ENCODE measurements around the gene POU2AF3. TPM values are rescaled to one million over a fixed set of nuclear protein-coding genes. Genes with fewer than 3 reads are reported as not detected.

Gene POU2AF3
- total and polyA plus RNA-seq, 10 of the 15 experiments (the other 5 are each of a cell fraction or from before 2014, with no cell fraction given): 0.17 TPM; not detected in 8

GRCh38 chr11:111303461-111303860 is 5.1 kb downstream of the POU2AF3 start:
- in situ Hi-C loops (cut with MboI) (no loop called here), intact Hi-C loops (cut with micrococcal nuclease; ENCODE audit: unreplicated experiment) (no loop called here)
- FAIRE-seq: no peak
- Histone ChIP-seq H2AFZ (ENCODE audit: control insufficient read depth, low read depth, low read length) (no peak overlapping the region), H3K27me3 (replicated peaks in 1 of 2; ENCODE audit: control insufficient read depth in 2 of 2, insufficient read depth in 2 of 2, low read length in 1 of 2) (peaks cover 0 to 7% of the 10 kb centered on the region in 2 experiments; a peak in 3 of 4 replicates), H3K4me2 (ENCODE audit: control insufficient read depth, insufficient read depth) (no peak overlapping the region), H3K9me3 (replicated peaks; ENCODE audit: control insufficient read depth, insufficient read depth, low read length) (no peaks in the 10 kb centered on the region), H3K4me1 (ENCODE audit: control insufficient read depth, insufficient read depth, low read length) (no peaks in the 10 kb centered on the region), H3K9ac (ENCODE audit: control insufficient read depth, insufficient read depth, low read length) (no peak overlapping the region), H3K36me3 (ENCODE audit: control insufficient read depth in 2 of 2, insufficient read depth in 2 of 2, low read length in 1 of 2) (no peaks in the 10 kb centered on the region), H3K4me3 (no peak overlapping the region), H3K27ac (ENCODE audit: control insufficient read depth, insufficient read depth) (no peak overlapping the region), H4K20me1 (ENCODE audit: control insufficient read depth, insufficient read depth) (no peaks in the 10 kb centered on the region), H3K79me2 (ENCODE audit: control insufficient read depth, insufficient read depth, low read length) (no peaks in the 10 kb centered on the region)
- WGBS (ENCODE audit: insufficient coverage, insufficient replicate concordance, low lambda C conversion rate, missing lambda C conversion rate): 38% methylated on average over 4 of the region's 4 CpGs
- TF ChIP-seq CHD2 (IDR thresholded peaks at IDR 0.05; ENCODE audit: borderline replicate concordance, low read depth, low read length): no peak
- no peak for TF ChIP-seq MYC (IDR thresholded peaks at IDR 0.05; ENCODE audit: insufficient read depth, insufficient read length, insufficient replicate concordance, low read length, severe bottlenecking)
- no peak for TF ChIP-seq SMAD5 (IDR thresholded peaks at IDR 0.05; ENCODE audit: low read depth)
- TF ChIP-seq ZNF217 (IDR thresholded peaks at IDR 0.05): no peak
- no peak for TF ChIP-seq YBX1 (IDR thresholded peaks at IDR 0.05)
- no peak for TF ChIP-seq DPF2 (IDR thresholded peaks at IDR 0.05)
- TF ChIP-seq, protein P1, sequence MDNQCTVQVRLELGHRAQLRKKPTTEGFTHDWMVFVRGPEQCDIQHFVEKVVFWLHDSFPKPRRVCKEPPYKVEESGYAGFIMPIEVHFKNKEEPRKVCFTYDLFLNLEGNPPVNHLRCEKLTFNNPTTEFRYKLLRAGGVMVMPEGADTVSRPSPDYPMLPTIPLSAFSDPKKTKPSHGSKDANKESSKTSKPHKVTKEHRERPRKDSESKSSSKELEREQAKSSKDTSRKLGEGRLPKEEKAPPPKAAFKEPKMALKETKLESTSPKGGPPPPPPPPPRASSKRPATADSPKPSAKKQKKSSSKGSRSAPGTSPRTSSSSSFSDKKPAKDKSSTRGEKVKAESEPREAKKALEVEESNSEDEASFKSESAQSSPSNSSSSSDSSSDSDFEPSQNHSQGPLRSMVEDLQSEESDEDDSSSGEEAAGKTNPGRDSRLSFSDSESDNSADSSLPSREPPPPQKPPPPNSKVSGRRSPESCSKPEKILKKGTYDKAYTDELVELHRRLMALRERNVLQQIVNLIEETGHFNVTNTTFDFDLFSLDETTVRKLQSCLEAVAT (IDR thresholded peaks at IDR 0.05): no peak
- no peak for TF ChIP-seq NBN (IDR thresholded peaks at IDR 0.05)
- no peak for TF ChIP-seq RFX5 (IDR thresholded peaks at IDR 0.05; ENCODE audit: low read depth, low read length)
- TF ChIP-seq, protein P2, sequence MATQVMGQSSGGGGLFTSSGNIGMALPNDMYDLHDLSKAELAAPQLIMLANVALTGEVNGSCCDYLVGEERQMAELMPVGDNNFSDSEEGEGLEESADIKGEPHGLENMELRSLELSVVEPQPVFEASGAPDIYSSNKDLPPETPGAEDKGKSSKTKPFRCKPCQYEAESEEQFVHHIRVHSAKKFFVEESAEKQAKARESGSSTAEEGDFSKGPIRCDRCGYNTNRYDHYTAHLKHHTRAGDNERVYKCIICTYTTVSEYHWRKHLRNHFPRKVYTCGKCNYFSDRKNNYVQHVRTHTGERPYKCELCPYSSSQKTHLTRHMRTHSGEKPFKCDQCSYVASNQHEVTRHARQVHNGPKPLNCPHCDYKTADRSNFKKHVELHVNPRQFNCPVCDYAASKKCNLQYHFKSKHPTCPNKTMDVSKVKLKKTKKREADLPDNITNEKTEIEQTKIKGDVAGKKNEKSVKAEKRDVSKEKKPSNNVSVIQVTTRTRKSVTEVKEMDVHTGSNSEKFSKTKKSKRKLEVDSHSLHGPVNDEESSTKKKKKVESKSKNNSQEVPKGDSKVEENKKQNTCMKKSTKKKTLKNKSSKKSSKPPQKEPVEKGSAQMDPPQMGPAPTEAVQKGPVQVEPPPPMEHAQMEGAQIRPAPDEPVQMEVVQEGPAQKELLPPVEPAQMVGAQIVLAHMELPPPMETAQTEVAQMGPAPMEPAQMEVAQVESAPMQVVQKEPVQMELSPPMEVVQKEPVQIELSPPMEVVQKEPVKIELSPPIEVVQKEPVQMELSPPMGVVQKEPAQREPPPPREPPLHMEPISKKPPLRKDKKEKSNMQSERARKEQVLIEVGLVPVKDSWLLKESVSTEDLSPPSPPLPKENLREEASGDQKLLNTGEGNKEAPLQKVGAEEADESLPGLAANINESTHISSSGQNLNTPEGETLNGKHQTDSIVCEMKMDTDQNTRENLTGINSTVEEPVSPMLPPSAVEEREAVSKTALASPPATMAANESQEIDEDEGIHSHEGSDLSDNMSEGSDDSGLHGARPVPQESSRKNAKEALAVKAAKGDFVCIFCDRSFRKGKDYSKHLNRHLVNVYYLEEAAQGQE (IDR thresholded peaks at IDR 0.05; ENCODE audit: low read depth, low read length): no peak
- TF ChIP-seq ZNF384 (IDR thresholded peaks at IDR 0.05; ENCODE audit: borderline replicate concordance, low read depth, low read length): no peak
- no peak for TF ChIP-seq CBFB (IDR thresholded peaks at IDR 0.05; ENCODE audit: low read depth)
- no peak for TF ChIP-seq BRCA1 (IDR thresholded peaks at IDR 0.05; ENCODE audit: low read depth, low read length)
- no peak for TF ChIP-seq IRF4 (IDR thresholded peaks at IDR 0.05; ENCODE audit: low read depth, low read length)
- no peak for TF ChIP-seq TBL1XR1 (IDR thresholded peaks at IDR 0.05; ENCODE audit: low read depth, low read length)
- TF ChIP-seq PML (IDR thresholded peaks at IDR 0.05; ENCODE audit: low read length): no peak
- TF ChIP-seq MTA2 (IDR thresholded peaks at IDR 0.05; ENCODE audit: low read depth): no peak
- CTCF ChIA-PET: interaction anchor here (0.6 to 4.3 kb wide), 6 partner anchors 19 to 143 kb away, joined by 3 to 26 read pairs (median 5); no protein-coding TSS in a partner anchor
- RAD21 ChIA-PET (ENCODE audit: unreplicated experiment): interaction anchor here (1.3 to 2.3 kb wide), 2 partner anchors 119 to 125 kb away, joined by 3 to 16 read pairs; no protein-coding TSS in a partner anchor
- POLR2A ChIA-PET: interaction anchor here (1.0 to 1.4 kb wide), 2 partner anchors 112 to 114 kb away, joined by 3 to 5 read pairs; no protein-coding TSS in a partner anchor
- no peak for DNase-seq (ENCODE audit: low read depth, low spot score)
- no TSS peak for BruUV-seq (replicated peaks)
- ATAC-seq: no peak
- SMC1A ChIA-PET (ENCODE audit: uncharacterized antibody, unreplicated experiment): interaction anchor here (0.8 to 1.5 kb wide), 6 partner anchors 21 to 120 kb away, joined by 3 to 8 read pairs (median 4); no protein-coding TSS in a partner anchor
